Mesenteric fat pad (tissue), 1 donor: ENCODE data around the gene ADAMTS17. TPM values are rescaled to one million over a fixed set of nuclear protein-coding genes. Genes with fewer than 3 reads are reported as not detected.
A peak's percentile ranks its signal among the peaks of the same experiment; 100 is the strongest.
"Not testable (repeated sequence)": the region's sequence is repeated elsewhere in the genome, so short reads cannot be mapped to it uniquely, and the experiment has no call there.

Source experiments
- DNase-seq: peaks from one replicate; pipeline ENCODE4 v3.0.0-alpha.2; 2020; ENCODE audit warnings: low spot score
- total RNA-seq: library from RNA; stranded (reverse); fragmentation: NEBNext Ultra II Directional; extraction: Animal tissue kit (Norgen Biotek cat#: 25700); gene quantifications from one replicate; pipeline ENCODE4 v1.2.1, GENCODE V29; 2021
- donor health status: DM: yes; HTN: yes; CAD: no.

Gene ADAMTS17
- total RNA-seq, 1 donor from 2014 or later, result 2.3 TPM

DNA sequence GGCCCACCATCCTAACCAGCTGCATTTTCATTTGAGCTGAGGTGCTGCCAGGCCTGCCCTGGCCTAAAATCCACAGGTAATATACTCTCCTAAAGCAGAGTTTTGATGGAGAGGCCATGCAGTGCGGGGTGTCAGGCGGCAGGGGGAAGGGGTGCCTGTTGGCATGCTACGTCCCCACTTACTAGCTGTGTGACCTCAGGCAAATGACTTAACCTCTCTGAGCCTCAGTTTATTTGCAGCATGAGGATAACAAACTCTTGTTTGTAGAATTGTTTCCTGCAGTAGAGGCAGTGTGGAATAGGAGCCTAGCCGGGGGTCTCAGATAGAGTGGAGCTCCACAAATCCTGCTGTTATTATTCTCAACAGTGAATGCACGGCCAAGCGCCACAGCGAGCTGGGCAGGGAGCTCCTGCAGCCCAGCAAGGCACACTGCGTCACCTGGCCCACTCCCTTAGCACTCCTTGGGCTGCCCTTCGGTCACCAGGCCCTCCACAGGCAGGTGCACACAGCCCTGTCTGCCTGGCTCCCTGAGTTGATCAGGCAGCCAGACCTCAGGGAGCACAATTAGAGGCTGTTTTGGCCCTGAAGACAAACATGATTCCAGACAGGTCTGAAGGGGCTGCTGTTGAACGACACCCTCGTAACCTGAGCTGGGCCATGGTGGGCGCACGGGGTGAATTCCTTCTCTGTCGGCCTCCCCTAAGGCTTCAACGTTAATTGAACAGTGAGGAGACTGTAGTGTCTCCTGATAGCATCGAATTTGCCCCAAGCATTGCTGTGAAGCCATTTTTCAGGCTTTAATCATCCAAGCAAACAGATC is 359.7 kb downstream of the ADAMTS17 start:
- no peak for DNase-seq

DNA sequence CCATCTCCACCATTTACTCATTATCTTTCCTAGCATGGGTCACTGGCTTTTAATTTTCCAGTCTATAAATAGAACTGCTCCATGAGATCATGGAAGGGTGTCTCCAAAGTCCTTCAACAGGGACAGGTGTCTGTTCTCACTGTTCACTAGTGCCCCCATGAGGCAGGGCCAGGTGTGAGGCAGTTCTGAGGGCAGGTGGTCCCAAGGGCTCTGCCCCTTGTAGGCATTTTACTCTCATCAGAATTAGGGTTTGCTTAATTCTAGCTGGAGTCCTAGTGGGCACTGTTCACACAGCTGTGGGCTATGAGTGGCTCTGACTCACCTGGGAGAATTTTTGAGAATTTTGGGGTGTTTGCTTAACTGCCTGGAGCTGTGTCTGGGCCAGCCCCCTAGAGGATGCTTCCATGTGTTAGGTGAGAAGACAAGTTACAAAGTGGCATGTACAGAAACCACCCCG is 360.6 kb downstream of the ADAMTS17 start:
- no peak for DNase-seq

DNA sequence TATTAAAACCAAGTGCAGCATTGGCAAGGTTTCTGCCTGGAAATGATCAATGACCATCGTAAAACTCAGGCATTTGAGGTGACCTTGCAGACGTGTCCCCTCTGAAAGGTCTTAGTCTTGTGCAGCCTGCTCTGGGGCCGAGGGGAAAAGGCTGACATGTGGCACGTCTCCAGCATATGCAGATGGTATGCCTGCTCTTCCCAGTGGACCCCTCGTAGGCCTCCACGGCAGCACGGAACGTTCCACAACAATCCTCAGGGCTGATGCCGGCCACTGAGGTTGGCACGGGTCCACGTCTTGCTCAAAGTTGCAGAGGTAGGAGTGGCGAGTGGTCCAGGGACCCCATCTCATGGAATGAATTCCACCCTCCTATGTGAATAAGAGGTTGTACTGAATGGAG is 361.0 kb downstream of the ADAMTS17 start:
- DNase-seq, result no peak

DNA sequence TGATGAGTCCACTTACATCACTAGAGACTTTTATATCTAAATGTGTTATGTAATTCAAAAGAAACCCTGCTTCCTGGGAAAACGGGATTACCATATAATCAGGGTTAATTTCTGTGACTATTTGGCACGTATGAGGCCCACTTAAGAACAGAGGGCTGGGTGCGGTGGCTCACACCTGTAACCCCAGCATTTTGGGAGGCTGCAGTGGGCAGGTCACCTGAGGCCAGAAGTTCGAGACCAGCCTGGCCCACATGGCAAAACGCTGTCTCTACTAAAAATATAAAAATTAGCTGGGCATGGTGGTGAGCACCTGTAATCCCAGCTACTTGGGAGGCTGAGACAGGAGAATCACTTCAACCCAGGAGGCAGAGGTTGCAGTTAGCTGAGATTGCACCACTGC is 361.9 kb downstream of the ADAMTS17 start:
- not testable (repeated sequence) for DNase-seq

DNA sequence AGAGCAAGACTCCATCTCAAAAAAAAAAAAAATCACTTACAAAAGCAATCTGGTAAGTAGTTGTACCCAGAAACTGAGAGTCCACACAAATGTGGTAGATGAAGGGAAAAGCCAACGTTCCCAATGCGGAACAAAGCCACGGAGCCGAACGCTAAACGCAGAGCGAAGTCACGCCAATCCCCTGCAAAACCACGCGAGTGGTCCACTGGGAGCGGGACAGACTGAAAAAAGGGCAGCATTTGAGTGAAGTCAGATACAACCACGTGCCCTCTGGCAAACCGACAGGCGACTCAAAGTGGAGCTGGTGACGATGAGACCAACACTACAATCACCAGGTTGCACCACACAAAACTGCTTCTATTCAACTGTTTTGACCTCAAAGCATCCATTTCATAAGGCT is 362.4 kb downstream of the ADAMTS17 start:
- no peak for DNase-seq

DNA sequence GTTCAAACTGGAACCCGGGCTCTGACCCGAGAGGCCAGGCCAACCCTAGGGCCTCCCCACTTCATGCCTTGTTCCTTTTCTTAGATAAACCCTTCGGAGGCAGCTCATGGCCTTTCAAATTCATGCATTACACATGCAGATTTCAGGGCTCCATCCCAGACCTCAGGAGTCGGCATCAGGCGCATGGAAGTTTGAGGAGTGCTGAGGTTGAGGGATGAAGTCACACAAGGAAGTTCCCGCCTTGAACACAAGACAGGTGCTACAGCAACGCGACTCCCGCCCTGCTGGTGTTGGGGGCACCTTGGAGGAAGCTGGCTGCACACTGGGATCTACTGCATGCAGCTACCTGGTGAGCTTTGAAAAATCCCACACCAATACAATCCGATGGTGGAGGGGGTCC is 363.3 kb downstream of the ADAMTS17 start:
- DNase-seq, result no peak

DNA sequence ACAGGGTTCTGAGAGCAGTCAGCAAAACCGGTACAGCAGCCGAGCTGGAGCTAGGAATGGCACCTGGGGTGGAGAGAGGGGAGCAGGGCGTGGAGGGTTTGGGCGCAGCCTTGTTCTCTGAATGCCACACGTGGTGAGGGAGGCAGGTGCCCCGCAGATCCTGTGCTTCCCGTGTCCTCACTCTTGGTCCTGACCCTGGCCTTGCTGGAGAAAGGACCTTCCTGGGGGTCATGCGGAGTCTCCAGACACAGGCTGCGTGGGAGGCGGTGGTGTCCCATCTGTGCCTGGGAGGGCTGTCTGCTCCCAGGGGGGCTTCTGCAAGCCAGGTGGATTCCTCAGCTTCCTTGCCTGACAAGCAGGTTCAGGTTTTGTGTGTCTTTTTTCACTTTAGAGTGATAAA is 363.8 kb downstream of the ADAMTS17 start:
- DNase-seq, result no peak

DNA sequence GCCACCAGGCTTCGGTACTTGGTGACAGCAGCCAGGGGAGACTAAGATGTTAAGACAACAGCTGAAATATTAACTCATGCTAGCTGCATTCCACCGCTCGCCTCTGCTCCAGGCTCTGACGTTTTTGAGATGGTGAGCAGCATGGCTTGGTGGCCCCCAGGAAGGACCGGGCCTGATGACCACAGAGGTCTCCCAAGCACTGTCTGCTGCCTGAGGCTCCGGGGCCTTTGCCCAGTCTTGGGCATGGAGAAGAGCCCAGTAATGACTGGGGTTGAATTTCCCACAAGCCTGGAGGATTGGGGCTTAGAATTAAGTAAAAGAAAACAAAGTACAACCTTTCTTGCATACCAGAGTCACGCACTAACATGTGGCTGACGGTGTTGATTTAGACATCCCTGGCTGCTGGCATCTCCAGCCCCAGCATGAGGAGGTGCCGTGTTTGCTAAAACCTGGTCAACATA is 364.9 kb downstream of the ADAMTS17 start:
- DNase-seq, result no peak

DNA sequence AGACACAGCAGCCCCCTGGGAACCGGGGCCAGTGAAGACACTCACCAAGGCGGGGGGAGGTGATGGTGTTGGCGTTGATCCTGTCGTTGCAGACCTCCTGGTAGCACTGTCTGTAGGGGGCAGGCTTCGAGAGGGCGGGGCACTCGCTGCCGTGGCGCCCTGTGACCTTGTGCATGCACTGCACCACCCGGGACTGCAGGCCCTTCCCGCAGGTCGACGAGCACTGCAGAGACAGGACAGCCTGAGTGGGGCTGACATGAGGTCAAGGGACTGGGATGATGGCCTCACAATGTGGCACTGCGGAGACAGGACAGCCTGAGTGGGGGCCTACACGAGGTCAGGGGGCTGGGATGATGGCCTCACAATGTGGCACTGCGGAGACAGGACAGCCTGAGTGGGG is 365.8 kb downstream of the ADAMTS17 start:
- DNase-seq, result no peak

DNA sequence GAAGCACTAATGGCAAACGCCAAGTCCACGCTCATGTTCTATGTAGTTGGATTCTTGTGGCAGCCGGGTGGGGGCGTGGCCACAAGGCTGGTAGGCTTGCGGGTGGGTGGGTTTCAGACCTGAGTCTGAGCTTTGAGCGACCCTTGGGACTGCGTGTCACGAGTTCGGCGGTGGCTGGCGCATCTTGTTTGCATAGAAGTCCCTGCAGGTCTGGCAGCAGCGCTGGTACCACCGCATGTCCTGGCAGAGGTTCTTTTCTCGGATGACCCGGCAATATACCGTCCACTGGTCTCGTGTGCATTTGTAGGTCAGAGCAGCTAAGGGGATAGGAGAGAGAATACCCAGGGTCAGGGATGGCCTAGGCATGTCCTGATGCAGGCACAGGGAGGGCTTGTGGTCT is 367.5 kb downstream of the ADAMTS17 start:
- no peak for DNase-seq

DNA sequence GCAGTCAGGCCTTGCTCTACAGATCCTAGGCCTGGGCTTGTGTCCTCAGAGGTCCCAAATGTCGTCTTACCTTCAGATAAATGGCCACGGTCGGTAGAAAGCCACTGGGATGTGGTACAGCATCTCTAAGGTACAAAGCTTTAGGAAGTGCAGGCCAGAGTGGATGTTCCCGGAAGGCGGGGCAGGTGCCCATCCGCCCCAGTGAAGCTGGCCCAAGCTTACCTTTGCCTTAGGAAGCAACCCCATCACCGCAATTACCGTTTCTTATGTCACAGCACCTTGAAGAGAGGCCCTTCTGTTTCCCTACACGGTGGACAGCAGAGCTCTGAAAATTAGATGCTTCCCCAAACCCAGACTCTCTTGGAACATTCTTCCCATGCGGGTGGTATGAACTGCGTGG is 368.4 kb downstream of the ADAMTS17 start:
- DNase-seq, result no peak

DNA sequence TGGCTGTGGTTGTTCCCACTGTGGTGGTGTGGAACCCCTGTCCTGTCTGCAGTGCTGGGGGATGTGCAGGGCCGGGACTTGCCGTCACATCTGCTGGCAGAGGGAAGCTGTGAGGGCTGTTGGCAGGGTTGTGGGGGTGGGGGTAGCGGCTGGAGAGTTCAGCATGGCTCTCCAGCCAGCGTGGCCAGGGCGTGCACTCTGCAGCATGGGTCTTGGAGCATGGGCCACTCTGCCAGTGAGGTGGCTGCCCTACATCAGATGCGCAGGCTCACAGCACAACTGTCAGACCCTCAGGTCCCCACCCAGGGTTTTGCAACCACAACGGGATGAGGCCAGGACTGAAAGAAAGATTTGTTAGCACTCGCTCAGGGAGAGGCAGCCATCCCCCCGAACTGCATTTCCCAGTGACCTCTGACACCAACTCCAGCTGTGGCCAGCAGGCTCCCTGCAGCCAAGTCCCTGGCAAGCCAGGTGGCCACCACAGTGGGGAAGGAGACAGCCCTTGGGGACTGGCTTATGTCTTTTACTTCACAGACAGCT is 370.8 kb downstream of the ADAMTS17 start:
- peak; percentile 79 for DNase-seq

DNA sequence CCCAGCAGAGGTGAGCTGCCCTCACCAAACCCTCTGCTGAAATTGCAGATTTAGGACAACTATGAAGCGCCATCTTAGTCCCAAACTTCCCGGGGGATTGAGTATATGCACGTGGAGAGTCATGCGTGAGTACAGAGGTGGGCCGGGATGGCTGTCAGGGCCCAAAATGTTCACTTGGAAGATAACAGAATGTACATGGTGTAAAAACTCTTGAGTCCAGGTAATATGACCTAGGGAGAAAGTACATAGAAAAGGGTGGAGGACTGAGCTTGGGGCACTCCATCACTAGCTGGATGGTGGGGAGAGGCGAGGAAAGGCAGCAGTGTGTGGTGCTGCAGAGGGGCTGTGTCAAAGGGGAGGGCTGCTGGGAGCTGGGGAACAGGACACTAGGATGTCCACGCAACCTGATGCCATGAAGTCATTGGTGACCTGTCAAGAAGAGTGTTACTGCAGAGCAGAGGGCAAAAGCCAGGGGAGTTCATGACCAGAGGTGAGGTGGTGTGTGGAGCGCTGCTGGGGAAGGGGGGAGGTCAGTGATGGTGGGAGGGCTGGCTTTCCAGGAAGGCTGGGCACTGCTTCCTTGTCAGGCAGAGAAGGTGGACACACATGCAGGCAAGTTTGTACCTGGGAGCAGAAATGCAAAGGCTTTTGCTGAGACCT is 372.4 kb downstream of the ADAMTS17 start:
- peak; percentile 47 for DNase-seq

DNA sequence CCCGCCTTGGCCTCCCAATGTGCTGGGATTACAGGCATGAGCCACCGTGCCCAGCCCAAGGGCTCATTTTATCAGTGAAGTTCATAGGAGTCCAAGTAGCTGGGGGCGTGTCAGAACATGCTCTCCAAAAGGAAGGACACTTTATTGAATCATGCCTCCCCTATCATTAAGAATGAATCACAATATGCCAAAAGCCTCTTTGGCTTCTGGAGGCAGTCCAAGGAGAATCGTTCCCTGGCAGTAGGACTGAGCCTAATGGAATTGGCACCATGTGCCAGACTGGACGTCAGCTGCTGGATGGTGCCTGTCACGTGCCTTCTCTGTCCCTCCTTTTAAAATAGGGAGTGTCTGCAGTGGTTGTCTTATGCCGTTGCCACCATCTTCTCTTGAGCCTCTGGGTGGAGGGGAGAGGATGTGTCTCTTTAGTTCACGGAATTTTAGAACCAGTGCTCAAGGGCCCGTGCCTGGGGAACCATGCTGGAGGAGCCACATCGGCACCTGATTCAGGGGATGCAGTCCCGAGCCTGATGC is 373.9 kb downstream of the ADAMTS17 start:
- peak; percentile 43 for DNase-seq

DNA sequence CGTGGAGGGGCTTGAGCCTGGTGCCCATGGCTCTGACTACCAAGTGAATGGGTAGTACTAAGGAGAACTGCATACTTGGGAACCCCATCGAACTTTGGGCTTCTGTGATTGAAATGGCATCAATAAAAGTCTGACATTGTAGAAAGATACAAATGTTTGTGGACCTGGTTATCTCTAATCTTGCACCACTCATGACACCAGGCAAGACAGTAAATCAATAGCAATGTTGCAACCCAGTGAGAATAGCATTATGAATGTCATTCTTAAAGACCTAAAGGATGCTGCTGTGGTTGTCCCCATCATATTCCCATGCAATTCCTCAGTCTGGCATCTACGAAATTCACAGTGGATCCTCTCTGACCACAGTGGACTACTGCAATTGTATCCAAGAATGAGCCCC is 375.0 kb downstream of the ADAMTS17 start:
- DNase-seq, result no peak

DNA sequence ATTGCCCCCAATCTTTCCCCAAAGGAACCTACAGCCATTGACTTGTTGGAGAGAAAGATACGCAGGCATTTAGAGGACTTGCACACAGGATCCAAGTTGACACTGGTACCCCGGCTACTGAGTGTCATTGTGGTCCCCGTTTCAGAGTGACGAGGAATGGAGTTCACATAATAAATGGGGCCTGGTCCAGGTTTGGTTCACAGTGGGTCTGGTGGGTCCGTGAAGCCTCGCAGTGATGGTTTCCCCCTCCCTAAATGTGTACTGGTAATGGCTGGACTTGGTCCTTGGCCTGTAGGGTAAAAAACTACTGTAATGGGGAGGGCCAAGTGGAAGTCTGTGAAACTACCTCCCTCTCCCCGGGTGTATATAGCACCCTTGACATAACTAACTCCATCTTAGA is 376.4 kb downstream of the ADAMTS17 start:
- DNase-seq, result peak; percentile 28

DNA sequence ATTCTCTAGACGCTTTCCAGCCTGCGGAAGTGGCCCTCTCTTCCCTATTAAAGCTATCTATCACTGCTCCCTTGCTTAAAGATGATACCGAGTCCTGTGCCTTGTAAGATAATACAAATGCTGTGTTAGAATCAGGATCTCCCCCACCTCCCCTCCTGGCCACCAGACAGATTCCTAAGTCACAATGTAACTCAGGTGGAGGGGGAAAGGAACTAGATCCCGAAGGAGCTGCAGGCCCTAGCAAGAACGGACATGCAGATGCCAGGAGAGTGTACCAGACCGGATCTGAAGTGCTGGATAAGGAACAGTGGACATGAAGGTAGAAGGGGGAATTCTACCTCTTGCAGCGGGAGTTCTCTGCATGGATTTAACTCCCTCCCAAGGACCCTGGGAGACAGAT is 377.8 kb downstream of the ADAMTS17 start:
- no peak for DNase-seq

DNA sequence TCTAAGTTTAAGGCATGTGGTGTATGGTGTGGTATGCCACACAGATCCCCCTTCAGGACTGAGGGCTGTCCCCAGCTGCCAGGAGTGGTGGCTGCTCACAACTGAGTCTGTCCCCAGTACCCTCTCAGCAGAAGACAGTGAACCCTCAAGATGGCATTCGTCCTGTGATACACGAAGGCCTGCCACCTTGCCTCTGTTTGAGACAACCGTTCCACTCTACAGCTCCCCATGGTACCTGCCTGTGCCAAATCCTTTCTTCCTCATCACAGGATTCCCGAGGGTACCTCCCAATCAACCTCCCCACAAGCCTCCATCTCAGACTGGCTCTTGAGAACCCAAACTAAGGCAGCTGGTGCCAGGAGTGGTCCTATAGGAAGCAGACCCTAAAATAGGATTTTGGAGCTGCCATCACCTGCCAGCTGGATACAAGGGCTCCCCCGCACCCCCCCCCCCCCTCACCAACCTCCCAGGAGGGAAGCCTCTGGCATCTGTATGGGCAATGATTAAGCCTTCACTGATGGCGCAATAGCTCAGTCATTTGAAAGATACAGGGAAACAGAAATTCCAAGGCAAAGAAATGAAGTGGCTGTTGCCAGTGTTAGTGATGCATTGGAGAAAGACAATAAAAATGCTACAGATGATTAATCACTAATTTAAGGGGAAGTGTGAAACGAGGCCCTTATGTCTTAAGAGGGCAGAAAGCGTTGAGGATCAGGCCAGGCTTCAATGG is 378.5 kb downstream of the ADAMTS17 start:
- DNase-seq, result peak; percentile 64

DNA sequence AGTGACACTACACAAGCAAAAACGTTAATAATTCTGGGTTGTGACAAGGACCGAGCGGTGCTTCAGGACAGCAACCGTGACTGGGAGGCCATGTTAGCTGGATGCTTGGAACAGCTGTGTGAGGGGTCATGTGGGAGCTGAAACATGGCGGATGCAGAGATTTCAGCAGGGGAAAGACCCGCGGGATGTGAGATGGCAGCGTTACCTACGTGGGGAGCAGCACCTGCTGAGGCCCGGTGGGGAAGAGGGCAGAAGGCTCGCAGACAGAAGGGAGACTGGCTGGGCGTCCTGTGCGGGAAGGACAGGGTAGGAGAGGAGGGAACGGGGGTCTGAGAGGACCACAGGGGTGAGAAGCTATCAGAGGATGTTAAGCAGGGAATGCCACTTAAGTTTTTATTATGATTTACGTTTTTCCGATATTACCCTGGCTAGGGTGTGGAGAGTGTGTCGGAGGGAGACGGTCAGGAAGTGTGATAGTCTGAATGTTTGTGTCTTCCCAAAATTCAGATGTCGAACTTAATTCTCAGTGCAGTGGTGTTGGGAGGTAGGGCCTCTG is 379.7 kb downstream of the ADAMTS17 start:
- peak; percentile 68 for DNase-seq

DNA sequence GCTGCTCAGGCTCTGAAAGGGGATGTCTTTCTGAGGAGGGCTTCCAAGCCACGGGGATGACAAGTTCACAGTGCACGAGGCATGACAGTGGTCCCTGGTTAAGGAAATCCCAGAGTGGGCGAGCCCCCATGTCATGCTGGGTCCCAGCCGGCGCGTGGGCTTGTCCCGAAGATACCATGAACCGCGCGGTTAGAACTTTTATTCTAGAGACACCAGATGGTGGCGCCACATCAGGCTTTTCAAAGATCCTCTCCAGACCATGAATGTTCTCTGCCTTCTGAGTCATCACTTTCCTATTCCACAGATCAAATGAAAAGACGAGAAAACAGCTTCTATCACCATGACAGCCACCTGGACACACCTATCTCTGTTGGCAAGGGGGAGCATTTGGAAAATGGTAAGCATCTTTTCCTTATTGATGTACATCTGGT is 380.7 kb downstream of the ADAMTS17 start:
- DNase-seq, result peak; percentile 73

DNA sequence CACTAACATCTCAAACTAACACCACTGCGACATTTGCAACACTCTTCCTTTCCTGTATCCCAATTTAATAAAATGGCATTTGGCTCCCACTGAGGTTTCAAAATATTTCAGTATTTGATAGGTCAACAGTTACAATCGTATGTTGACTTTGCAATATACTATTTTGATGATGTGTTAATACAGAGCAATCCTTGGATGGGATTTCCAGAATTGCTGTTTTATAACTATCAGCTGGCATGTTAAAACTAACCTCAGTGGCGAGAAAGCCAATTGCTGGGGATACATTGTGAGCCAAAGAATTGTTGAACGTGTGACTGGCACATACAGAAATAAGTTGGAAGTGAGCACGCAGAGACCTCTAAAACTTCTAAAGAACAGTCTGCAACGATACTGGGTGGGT is 382.4 kb downstream of the ADAMTS17 start:
- no peak for DNase-seq
